Measurements from ENCODE around the gene VAC14. TPM values are rescaled to one million over a fixed set of nuclear protein-coding genes. Genes with fewer than 3 reads are reported as not detected.

Gene VAC14
- total and polyA plus RNA-seq, 2 experiments from 2014 or later = 42.3 to 77.7 TPM

- ATAC-seq (no peak; the same call in 2 of the 3 replicates), DNase-seq (ENCODE audit: low spot score) (no peak)
- Histone ChIP-seq H4K20me1 (replicated peaks; ENCODE audit: insufficient read depth) (peaks cover 32% of the 10 kb centered on the region), H2AFZ (no peak overlapping the region), H3K4me1 (ENCODE audit: insufficient read depth) (no peaks in the 10 kb centered on the region), H3K27me3 (ENCODE audit: insufficient read depth) (no peaks in the 10 kb centered on the region), H3K79me2 (replicated peaks; ENCODE audit: insufficient read depth) (peaks cover 38% of the 10 kb centered on the region), H3K9me2 (ENCODE audit: insufficient read depth) (no peaks in the 10 kb centered on the region), H3K27ac (ENCODE audit: low read depth) (0 out of 2 replicates have a peak overlapping the region, but pooled peaks have one; percentile 19), H3K36me3 (ENCODE audit: insufficient read depth) (peaks cover 7% of the 10 kb centered on the region; the same call in 1 of the 2 replicates), H3F3A (replicated peaks; ENCODE audit: low read depth) (no peaks in the 10 kb centered on the region), H3K4me2 (no peak overlapping the region), H3K4me3 (no peak overlapping the region)
- peaks cover 15% of the 10 kb centered on the region for H3K36me3 Mint-ChIP-seq (ENCODE audit: low read depth)
- peaks cover 21% of the 10 kb centered on the region for H3K4me1 Mint-ChIP-seq
- H3K9me3 Mint-ChIP-seq = no peaks in the 10 kb centered on the region
- no peak for TF ChIP-seq REST (IDR thresholded peaks at IDR 0.05; ENCODE audit: unreplicated experiment)
- TF ChIP-seq POLR2AphosphoS5 (IDR thresholded peaks at IDR 0.05; ENCODE audit: low read depth) = peak; percentile 43; the same call in 1 of the 2 replicates
- TF ChIP-seq EZH2 (IDR thresholded peaks at IDR 0.05; ENCODE audit: low read depth, unreplicated experiment) = no peak
- TF ChIP-seq JUNB (IDR thresholded peaks at IDR 0.05; ENCODE audit: unreplicated experiment) = no peak
- TF ChIP-seq ZNF114 (CRISPR knock-in tag; IDR thresholded peaks at IDR 0.05) = no peak
- TF ChIP-seq NANOG (IDR thresholded peaks at IDR 0.05; ENCODE audit: borderline replicate concordance) = no peak
- H3K27ac Mint-ChIP-seq = no peak overlapping the region
- H3K4me3 Mint-ChIP-seq = no peak overlapping the region
- H3K27me3 Mint-ChIP-seq (ENCODE audit: insufficient read depth, low read depth, poor library complexity) = peaks cover 20% of the 10 kb centered on the region
Observed at GRCh38 chr16:70788668-70789594, 12.0 kb downstream of the VAC14 start.

GRCh38 chr16:70786020-70786755 lies 14.8 kb downstream of the VAC14 start:
- H3K4me1 Mint-ChIP-seq = peaks cover 20% of the 10 kb centered on the region
- Histone ChIP-seq H3K27ac (ENCODE audit: low read depth) (no peak overlapping the region), H2AFZ (no peak overlapping the region), H3K4me1 (ENCODE audit: insufficient read depth) (no peaks in the 10 kb centered on the region), H3K79me2 (replicated peaks; ENCODE audit: insufficient read depth) (peaks cover 11% of the 10 kb centered on the region), H3K9me2 (ENCODE audit: insufficient read depth) (no peaks in the 10 kb centered on the region), H4K20me1 (replicated peaks; ENCODE audit: insufficient read depth) (peaks cover 23% of the 10 kb centered on the region), H3K27me3 (ENCODE audit: insufficient read depth) (no peaks in the 10 kb centered on the region), H3K36me3 (ENCODE audit: insufficient read depth) (peaks cover 12% of the 10 kb centered on the region; the same call in 1 of the 2 replicates), H3K4me2 (no peak overlapping the region), H3F3A (replicated peaks; ENCODE audit: low read depth) (no peaks in the 10 kb centered on the region), H3K4me3 (no peak overlapping the region)
- no peak for ATAC-seq
- no peak for DNase-seq (ENCODE audit: low spot score)
- H3K27me3 Mint-ChIP-seq (ENCODE audit: insufficient read depth, low read depth, poor library complexity) = peaks cover 21% of the 10 kb centered on the region
- no peak overlapping the region for H3K27ac Mint-ChIP-seq
- peaks cover 42% of the 10 kb centered on the region for H3K36me3 Mint-ChIP-seq (ENCODE audit: low read depth)
- TF ChIP-seq STAT1 (IDR thresholded peaks at IDR 0.05; ENCODE audit: unreplicated experiment) = no peak
- TF ChIP-seq JUNB (IDR thresholded peaks at IDR 0.05; ENCODE audit: unreplicated experiment) = no peak
- TF ChIP-seq EZH2 (IDR thresholded peaks at IDR 0.05; ENCODE audit: low read depth, unreplicated experiment) = no peak
- no peak for TF ChIP-seq ZNF114 (CRISPR knock-in tag; IDR thresholded peaks at IDR 0.05)
- no peaks in the 10 kb centered on the region; the same call in 2 of the 3 replicates for H3K9me3 Mint-ChIP-seq
- H3K4me3 Mint-ChIP-seq = no peak overlapping the region

Measured in GM23338 (cell line).